Fibroblast of skin of right biceps (primary cell): ENCODE measurements around the gene CABP7.

ENCODE experiments used
- DNase-seq: peaks from one replicate; pipeline ENCODE4 v3.0.0-alpha.2; 2013

The CABP7 gene

DNA sequence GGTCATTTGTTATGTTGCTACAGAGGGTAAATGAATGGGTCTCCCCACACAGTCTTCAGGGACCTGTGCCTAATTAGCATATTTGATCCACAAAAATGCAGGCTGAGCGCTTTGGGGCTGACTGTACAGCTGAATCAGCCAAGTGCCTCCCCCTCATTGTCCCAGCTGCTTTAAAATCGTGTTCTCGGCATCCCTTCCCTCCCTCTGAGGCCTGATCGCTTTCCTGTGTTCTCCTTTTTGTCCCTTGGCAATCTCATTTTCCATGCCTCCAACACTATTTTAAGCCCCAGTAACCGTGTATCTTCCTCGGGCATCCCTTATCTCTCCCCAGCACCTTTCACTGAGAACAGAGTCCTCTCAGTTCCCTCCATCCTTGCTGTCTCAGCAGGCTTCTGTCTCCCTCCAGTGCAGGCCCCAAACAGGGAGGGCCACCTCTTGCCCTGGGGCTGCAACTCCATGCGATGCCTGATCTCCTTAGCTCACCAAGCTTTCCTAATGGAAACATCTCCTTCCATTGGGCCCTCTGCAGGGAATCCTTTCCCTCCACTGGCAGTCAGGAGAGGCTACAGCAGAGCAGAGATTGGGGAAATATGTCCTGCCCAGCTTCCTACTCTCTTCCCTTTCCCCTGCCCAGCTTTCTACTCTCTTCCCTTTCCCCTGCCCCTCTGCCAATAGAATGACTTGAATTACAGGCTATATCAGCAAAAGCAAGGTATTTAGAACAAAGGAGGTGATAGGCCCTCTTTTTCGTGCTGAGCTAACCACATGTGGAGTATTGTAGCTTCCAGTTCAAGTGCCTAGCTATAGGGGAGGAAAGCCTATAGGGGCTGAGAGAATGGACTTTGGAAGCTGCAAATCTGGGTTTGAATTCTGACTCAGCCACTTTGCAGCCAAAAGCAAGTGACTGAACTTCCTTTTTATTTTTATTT lies 61.2 kb downstream of the CABP7 start:
- peak; percentile 95 for DNase-seq
